ENCODE data around the gene MXRA7.
"Not testable (repeated sequence)": the region's sequence is repeated elsewhere in the genome, so short reads cannot be mapped to it uniquely, and the experiment has no call there.

MXRA7 gene

GRCh38 chr17:76735006-76735405, 24.2 kb upstream of the MXRA7 start:
- peak; percentile 58 for DNase-seq

DNA sequence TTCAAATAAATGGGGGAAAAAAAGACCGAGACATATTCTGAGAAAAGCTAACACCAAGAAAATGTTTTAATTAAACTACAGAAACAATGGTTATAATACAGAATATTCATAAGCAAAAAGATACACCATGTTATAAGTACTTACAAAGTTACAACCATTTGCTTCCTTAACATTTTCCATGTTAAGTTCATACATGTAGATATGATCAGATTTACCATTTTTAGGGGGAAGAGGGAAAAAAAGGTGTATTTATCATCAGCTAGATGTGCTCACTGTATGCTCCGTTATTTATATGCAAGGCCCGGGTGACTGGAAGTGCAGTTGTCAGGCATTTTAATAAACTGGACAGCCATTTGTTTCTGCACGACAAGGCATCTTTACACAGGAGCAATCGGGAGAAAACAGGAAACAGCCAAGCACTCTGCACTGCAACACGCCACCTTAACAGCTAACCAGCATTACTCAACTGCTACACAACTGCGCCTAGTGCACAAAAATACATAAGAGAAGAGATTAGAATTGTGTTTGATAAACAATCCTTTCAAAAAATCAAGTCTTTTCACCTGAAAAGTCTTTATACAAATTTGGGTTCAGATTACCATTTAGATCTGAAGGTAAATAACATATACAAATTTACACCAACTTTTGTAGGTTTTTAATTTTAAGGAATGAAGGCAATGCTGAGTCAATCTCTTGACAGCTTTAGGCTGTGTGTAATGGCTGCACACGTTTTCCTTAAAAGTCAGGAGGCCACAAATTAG, 23.5 kb upstream of the MXRA7 start:
- peak; percentile 36 for DNase-seq

- no peak for DNase-seq
Measured at GRCh38 chr17:76733618-76733957, 22.8 kb upstream of the MXRA7 start.

DNA sequence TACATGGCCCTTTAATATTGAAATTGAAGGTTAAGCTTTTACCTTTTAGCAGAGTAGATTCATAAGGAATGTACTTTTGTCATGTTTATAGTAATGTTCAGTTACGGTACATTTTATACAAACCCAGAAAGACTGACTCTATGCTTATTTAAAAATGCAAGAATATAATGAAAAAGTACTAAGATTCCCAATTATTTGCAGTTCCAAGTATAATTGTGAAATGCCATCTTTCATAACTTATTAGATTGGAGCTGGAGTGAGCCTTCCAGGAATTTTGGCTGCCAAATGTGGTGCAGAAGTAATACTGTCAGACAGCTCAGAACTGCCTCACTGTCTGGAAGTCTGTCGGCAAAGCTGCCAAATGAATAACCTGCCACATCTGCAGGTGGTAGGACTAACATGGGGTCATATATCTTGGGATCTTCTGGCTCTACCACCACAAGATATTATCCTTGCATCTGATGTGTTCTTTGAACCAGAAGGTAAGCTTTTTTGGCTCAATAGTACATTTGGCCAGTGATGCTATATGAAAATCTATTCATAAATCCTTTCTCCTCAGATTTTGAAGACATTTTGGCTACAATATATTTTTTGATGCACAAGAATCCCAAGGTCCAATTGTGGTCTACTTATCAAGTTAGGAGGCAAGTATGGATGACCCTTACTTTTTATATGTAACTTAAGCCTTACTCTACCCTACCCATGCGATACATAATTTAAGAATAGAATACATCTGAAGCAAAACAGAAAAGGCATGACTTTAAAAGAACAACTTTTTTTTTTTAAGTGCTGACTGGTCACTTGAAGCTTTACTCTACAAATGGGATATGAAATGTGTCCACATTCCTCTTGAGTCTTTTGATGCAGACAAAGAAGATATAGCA, 22.2 kb upstream of the MXRA7 start:
- peak; percentile 36 for DNase-seq

DNA sequence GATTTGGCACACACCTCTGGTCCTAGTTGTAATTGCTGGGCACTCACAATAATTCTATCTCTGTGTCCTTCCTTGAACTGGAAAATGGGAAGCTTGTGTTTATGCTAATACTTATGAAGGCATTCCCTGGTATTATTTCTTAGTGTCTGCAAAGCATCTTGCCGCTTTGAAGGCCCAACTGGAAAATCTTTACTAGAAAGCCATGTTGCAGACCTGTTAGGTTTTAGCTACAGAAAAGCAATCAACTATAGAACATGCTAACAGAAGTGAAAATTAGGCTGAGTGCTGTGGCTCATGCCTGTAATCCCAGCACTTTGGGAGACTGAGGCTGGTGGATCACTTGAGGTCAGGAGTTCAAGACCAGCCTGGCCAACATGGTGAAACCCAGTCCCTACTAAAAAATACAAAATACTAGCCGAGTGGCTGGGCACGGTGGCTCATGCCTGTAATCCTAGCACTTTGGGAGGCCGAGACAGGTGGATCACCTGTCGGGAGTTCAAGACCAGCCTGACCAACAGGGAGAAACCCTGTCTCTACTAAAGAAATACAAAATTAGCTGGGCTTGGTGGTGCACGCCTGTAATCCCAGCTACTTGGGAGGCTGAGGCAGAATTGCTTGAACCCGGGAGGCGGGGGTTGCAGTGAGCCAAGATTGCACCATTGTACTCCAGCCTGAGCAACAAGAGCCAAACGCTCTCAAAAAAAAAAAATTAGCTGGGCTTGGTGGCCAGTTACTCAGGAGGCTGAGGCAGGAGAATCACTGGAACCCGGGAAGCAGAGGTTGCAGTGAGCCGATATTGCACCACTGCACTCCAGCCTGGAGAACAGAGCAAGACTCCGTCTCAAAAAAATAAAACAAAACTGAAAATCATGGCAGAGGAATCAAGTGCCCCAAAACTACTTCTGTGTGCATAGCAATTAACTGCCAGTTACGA, 21.3 kb upstream of the MXRA7 start:
- DNase-seq, result not testable (repeated sequence)

GRCh38 chr17:76727745-76728456, 17.1 kb upstream of the MXRA7 start:
- DNase-seq, result peak; percentile 43

- DNase-seq, result no peak
Measured at GRCh38 chr17:76726776-76727718, 16.3 kb upstream of the MXRA7 start, which contains the start of gene METTL23. Gene METTL23 (plus strand): TSS chr17:76726839. CDS start chr17:76729711, 2,872 bp downstream.

DNA sequence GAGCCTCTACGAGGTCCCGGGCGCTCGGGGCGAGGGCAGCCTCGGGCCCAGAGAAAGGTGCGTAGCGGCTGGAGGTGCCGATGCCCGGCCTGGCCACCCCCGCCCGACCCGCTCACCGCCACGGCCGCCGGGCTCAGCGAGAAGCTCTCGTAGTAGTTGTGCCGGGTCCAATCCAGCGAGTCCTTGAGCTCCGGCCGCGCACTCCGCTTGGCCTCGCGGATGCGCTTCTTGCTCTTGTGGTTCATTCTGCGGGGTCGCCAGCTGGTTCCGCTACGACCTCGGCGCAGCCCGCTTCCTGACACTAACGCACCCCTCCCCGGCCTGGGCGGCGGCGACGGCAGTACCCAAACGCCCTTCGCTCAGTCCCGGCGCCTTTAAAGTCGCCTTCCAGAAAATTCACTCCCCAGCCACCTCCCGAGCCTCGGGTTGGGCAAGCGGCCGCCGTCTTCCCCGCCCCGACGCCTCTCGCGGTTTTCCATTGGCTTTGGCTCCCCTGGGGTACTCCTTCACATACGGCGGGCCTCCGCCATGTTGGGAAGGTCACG, 15.5 kb upstream of the MXRA7 start, which contains the start of gene JMJD6:
TSS of gene JMJD6 (minus strand) at position 376 of the 545 bp plus-strand sequence. CDS start at position 245, 131 bp downstream.
- peak; percentile 97 for DNase-seq

DNA sequence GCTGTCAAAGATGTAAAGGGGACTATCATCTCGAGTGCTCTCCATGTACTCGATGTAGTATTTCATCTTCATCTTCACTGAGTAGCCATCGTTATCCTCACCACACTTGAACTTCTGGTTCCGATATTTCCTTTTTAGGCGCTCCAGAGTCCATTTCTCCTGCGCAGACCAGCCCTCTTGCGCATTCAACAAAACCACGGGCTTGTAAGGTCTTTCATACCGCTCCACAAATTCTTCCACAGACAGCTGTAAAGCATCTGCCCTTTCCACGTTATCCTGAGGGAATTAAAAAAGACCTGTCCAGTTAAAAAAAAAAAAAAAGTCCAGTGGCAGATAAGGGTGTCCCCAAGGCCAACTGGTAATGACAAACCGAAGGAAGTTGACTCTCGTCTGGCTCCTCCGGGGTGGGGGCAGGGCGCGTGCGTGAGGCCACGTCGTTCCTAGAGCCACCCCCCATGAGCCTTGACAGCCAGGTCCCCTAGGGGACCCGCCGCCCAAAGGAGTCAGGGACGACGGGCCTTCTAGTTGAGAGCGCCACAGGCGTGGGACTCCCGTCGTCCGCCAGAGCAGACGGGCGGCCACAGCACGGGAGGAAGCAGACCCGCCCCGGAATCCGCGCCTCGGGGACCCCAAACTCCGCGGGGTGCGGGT, 14.9 kb upstream of the MXRA7 start:
- peak; percentile 74 for DNase-seq

DNA sequence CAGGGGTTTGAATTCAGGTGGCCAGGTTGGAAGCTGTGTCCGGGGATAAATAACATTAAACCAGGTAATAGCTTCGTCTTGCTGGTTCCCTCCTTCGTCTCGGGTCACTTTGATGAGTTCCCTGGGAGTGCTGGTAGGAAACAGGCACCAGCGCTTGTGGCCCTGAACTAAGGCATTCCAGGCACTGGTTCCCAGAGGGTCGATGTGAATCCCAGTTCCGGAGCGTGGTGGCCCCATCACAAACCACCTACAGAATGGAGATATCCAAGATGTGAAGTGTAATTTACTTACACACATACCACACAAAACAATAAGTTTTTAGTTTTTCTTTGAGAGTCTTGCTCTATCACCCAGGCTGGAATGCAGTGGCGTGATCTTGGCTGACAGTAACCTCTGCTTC, 13.0 kb upstream of the MXRA7 start:
- no peak for DNase-seq

DNA sequence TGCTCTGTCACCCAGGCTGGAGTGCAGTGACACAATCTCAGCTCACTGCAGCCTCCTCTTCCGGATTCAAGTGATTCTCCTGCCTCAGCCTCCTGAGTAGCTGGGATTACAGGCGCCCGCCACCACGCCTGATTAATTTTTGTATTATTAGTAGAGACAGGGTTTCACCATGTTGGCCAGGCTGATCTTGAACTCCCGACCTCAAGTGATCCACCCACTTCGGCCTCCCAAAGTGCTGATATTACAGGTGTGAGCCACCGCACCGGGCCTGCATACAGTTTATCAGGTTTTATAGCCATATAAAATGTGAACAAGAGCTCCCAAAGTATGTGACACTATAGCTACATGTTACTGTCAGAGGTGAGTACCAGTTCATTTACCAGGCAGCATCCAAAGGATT, 12.2 kb upstream of the MXRA7 start:
- not testable (repeated sequence) for DNase-seq

DNA sequence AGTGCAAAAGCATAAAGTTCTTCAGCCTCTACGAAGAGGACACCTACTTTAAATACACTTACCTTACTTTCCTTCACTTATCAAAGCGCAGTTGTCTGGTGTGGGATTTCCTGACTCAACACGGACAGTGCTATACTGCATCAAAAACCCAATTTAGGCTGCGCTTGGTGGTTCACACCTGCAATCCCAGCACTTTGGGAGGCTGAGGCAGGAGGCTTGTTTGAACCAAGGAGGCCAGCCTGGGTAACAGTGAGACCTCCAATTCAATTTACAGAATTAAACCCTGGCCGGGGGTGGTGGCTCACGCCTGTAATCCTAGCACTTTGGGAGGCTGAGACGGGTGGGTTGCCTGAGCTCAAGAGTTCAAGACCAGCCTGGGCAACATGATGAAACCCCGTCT, 11.5 kb upstream of the MXRA7 start:
- DNase-seq, result no peak

DNA sequence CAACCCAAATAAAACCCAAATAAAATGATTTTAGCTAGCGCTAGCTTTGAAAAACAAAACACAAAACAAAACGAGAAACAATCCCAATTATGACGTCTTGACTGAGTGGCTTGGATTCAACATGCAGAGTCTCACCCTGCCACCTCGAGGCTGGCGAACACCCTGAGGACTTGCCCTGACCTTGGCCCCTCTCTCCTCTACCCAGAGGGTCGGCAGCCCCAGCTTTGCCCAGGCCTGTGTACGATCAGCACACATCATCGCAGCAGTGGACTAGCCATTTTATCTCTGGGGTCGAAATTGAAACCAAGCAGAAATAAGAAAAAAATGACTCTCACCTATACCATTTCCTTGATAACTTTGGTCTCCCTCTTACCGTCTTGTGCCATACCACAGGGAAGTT, 10.7 kb upstream of the MXRA7 start:
- no peak for DNase-seq

DNA sequence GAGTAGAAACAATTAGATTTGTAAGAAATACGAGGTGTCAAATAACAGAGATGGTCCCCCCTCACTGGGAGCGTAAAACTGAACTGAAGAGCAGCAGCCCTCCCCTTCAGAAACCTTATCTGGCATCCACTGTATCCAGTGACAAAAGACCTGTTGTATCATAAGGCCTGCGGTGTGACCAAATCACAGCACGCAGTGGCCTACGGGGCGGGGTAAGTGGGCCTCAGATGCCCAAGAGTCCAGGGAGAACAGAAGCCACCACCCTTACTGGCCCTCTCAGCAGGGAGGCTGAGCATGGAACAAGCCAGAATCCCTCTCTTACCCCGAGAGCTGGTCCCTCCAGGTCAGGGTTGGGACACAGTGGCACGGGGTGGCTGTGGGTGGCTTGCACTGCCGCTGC, 10.2 kb upstream of the MXRA7 start:
- DNase-seq, result no peak

GRCh38 chr17:76720211-76720610, 9.4 kb upstream of the MXRA7 start:
- no peak for DNase-seq

GRCh38 chr17:76718516-76718915, 7.8 kb upstream of the MXRA7 start:
- no peak for DNase-seq

- DNase-seq, result no peak
Measured at GRCh38 chr17:76716839-76717215, 6.1 kb upstream of the MXRA7 start.

- peak; percentile 90 for DNase-seq
Measured at GRCh38 chr17:76716146-76716838, 5.5 kb upstream of the MXRA7 start.

GRCh38 chr17:76715496-76715830, 4.7 kb upstream of the MXRA7 start:
- no peak for DNase-seq

Data from CD4-positive, alpha-beta T cell treated with Interleukin-17A for 1 hour (primary cell).